Subcutaneous adipose tissue (tissue), 4 donors: ENCODE data around the gene POU2AF2. TPM values are rescaled to one million over a fixed set of nuclear protein-coding genes. Genes with fewer than 3 reads are reported as not detected.

ENCODE experiments used
- total RNA-seq, 4 donors: library from RNA; depleted of rRNA; stranded (reverse); fragments of >200 nt; gene quantifications; one replicate each; pipeline ENCODE4 v1.1.0, GENCODE V29; 2016
- TF ChIP-seq, protein P1 (sequence below): fragments of 450-650 bp; IDR thresholded peaks from one replicate; pipeline ENCODE4 v1.5.1; 2016; ENCODE audit warnings: low read depth, mild to moderate bottlenecking, control low read depth, antibody characterized with exemption, moderate library complexity

POU2AF2 gene
- total RNA-seq, 4 donors from 2014 or later = 0.94 TPM; not detected in 3

DNA sequence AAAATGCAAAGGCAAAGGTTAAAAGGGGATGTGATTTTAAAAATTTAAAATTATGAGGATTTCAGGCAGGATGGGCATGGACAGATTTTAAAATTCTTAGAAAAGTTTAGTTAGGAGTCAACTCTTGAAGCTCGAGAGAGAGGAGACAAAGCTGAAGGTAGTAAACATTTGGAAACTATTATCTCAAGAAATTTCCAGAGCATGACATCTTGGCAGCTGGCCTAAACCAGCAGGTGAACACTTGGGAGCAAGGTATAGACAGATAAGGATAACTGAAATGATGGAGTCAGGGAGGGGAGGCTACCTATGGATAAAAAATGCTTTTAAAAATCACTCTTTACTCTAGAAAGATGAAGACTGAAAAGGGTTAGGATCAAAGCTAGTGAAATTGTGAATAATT lies 66.6 kb downstream of the POU2AF2 start:
- TF ChIP-seq, protein P1, sequence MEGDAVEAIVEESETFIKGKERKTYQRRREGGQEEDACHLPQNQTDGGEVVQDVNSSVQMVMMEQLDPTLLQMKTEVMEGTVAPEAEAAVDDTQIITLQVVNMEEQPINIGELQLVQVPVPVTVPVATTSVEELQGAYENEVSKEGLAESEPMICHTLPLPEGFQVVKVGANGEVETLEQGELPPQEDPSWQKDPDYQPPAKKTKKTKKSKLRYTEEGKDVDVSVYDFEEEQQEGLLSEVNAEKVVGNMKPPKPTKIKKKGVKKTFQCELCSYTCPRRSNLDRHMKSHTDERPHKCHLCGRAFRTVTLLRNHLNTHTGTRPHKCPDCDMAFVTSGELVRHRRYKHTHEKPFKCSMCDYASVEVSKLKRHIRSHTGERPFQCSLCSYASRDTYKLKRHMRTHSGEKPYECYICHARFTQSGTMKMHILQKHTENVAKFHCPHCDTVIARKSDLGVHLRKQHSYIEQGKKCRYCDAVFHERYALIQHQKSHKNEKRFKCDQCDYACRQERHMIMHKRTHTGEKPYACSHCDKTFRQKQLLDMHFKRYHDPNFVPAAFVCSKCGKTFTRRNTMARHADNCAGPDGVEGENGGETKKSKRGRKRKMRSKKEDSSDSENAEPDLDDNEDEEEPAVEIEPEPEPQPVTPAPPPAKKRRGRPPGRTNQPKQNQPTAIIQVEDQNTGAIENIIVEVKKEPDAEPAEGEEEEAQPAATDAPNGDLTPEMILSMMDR = no peak

DNA sequence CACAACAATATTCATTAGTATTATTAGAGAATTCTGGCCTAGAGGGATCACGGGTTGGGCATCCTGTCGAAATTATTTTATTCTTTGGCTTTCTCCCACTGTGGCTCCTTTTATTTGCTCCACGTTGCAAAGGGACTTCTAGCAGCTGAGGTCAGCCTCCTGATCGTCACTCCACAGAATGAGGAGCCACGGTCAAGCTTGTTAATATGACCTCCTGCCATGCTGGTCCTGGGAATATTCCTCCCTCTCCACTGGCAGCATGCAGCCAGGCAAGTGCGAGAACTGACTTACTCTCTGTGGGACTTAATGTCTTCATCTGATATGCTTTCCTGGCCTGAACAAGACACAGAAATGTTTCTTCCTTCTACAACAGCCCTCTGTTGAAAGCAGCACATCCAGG lies 73.8 kb downstream of the POU2AF2 start:
- TF ChIP-seq, protein P1 = no peak

DNA sequence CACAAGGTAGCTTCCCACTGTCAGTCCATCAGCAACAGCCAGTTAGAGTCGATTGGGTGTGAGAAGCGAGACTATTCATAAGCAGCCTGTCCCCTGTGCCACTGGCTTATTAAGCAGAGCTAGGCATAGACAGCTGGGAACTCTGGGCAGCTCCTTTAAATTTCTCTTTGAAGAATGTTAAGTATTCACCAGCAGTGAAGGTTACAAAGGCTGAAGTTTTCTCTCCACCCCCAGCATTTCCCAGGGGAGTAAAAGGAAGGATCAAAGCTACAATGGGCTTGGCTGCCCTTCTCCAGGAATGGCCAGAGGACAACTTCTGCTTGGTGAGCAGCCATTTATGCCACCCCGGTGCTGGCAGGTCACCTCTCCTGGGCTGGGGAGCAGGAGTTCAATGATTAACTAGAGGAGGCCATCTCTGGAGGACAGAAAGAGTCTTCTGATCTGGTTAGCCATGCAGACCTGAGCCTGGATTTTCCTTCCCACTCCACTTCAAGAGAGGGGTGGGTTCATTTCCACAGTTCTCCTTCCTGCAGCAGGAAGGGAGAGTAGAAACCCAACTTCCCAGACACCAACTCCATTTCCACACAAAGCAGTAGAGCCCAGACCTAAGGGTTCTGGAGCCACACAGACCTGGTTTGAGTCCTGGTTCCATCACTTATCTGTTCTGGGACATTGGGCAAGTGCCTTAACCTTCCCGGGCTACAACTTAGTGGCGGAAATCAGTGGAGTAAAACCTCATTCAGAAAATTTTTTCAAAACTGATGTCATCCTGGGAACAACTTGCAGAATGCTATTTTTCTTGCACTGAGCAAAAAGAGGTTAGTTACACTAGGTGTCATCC lies 75.4 kb downstream of the POU2AF2 start:
- TF ChIP-seq, protein P1 = no peak

DNA sequence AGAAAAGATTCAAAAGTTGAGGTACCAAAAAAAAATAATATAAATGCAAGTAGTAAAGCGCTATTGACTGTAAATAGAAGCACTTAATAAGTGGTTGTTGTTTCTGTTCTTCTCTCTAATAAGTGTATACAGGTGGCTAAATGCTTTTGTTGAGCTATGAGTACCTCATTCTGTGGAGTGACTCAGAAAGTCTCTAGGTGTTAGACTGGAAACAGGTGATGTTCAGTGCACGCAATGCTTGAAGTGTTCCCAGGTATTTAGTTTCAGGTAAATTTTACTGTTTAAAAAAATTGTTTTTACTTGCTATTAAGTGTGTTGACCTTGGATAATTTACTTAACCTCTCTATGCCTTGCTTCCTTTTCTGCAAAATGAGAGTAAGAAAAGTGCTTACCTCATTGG lies 77.0 kb downstream of the POU2AF2 start:
- TF ChIP-seq, protein P1 = no peak

DNA sequence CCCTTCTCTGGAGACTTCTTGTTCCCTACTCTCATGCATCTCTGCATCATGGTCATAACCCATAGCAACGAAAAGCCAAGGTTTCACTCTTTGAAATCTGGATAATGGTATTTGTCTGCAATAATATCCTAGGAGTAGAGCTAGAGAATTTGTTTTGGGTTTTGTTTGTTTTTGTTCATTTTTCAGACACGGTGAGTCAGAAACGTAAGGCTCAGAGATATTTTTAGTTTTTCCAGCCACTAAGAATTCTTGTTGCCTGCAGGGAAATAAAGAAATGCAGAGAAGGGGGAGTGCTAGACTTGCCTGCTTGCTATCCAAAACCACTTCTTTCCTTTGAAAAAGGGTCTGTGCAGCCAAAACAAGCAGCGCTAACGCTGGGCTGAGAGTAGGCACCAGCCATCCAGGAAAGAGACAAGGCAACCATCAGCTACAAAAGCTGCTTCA lies 78.8 kb downstream of the POU2AF2 start:
- TF ChIP-seq, protein P1 = no peak

DNA sequence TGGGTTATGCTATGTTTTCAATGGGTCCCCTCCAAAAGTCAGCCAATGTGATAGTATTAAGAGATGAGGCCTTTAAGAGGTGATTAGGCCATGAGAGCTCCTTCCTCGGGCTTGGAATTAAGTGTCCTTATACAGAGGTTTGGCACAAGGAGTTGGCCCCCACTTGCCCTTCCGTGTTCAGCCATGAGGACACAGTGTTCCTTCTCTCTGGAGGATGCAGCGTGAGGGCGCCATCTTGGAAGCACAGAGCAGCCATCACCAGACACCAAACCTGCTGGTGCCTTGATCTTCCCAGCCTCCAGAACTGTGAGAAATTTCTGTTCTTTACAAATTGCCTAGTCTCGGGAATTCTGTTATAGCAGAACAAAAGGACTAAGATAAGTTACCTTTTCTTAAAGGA lies 79.7 kb downstream of the POU2AF2 start:
- TF ChIP-seq, protein P1 = no peak

DNA sequence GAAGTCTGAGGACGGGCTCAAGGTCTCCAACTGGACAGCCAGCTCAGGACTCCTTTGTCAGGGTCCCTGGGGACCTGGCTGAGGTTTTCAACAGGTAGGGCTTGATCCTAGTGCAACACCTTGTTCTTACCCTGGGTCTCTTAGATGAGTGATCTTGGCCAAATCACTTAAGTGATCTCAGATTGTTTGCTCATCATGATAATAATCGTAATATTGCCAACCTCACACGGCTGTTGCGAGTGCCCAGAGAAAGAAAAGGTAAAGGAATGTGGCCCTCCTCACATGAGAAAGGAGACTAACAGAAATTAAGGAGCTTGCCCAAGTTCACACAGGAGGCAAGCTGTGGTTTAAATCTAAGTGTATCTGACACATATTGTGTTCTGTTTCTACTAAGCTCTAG lies 81.3 kb downstream of the POU2AF2 start:
- TF ChIP-seq, protein P1 = no peak
